ENCODE data around the gene CCR7.

CCR7 gene

GRCh38 chr17:40517286-40517662 lies 48.0 kb downstream of the CCR7 start:
- H3K36me3 Mint-ChIP-seq (ENCODE audit: insufficient read depth) = peaks cover 8% of the 10 kb centered on the region
- peaks cover 74% of the 10 kb centered on the region for H3K4me1 Mint-ChIP-seq
- H3K9me3 Mint-ChIP-seq = no peaks in the 10 kb centered on the region
- H3K27me3 Mint-ChIP-seq = no peaks in the 10 kb centered on the region
- DNase-seq (ENCODE audit: low spot score in 2 of 2) = no peak
- H3K27ac Mint-ChIP-seq (ENCODE audit: low read depth) = peak overlapping the region; percentile 86
- H3K4me3 Mint-ChIP-seq = peak overlapping the region; percentile 85
- no peak for ATAC-seq (replicated peaks; ENCODE audit: extremely low read depth, poor library complexity, severe bottlenecking)

DNA sequence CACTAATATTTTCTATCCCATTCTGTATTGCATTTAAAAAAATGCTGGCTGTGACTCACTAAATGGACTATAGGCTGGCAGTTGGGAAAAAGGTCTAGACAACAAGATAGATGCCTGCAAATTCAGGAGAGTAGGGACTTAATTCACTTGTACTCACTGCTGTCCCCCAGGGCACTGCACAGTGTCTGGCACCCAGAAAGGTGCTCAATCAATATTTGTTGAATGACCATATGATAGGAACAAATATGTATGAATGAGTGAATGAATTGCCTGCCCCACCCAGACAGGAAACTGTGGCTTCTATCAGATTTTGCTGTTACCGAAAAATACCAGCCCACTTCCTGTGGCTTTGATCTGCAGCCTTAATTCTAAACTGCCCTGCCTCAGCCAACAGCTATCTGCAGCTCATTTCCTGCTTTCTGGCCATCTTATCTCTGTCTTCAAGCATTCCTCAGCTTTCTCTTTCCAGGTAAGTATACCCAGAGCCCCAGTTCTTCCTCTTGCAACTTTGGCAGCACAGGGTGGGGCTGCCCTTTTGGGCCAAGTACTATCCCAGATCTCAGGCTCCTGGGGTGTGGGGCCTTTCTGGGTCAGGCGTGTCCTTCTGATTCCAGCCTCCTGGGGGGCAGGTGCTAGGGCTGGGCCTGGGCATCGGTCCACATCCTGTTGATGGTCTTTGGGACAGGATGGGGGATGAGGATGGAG lies 48.5 kb downstream of the CCR7 start:
- peaks cover 6% of the 10 kb centered on the region for H3K36me3 Mint-ChIP-seq (ENCODE audit: insufficient read depth)
- H3K4me1 Mint-ChIP-seq = peaks cover 69% of the 10 kb centered on the region
- H3K4me3 Mint-ChIP-seq = peak overlapping the region; percentile 85
- DNase-seq (ENCODE audit: low spot score in 2 of 2) (peak; percentile 36 to 76), ATAC-seq (replicated peaks; ENCODE audit: extremely low read depth, poor library complexity, severe bottlenecking) (peak; percentile 84)
- H3K27me3 Mint-ChIP-seq = no peaks in the 10 kb centered on the region
- H3K9me3 Mint-ChIP-seq = no peaks in the 10 kb centered on the region
- H3K27ac Mint-ChIP-seq (ENCODE audit: low read depth) = peak overlapping the region; percentile 86

DNA sequence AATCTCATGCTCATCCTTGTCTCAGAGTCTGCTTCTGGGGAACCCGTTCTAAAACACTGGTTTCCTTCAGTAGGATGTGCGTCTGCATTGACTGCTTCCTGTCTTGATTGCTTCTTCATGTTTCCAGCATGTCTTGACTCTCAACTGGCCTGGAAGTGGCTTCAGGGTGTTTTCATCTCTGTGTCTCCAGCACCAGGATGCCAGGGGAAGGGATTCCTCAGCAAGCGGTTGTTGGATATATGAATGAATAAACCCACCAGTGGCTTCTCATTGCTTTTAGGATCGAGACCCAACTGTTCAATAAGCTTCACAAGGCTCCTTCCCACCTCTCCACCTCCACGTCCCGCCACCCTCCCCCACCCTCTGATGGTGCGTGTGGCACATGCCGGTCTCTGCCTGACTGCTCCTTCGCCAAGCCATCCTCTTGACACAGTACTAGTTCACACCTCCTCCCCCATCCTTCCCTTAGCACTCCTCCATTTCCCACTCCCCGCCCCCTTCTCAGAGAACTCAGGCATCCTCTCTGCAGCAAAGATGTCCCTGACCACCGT lies 49.7 kb downstream of the CCR7 start:
- Mint-ChIP-seq H3K27ac (ENCODE audit: low read depth) (peak overlapping the region; percentile 86), H3K27me3 (no peaks in the 10 kb centered on the region), H3K4me1 (peaks cover 60% of the 10 kb centered on the region), H3K4me3 (peak overlapping the region; percentile 85), H3K36me3 (ENCODE audit: insufficient read depth) (peaks cover 3% of the 10 kb centered on the region), H3K9me3 (no peaks in the 10 kb centered on the region)
- DNase-seq (ENCODE audit: low spot score in 2 of 2) (peak in 1 of 2 donors; percentile 39), ATAC-seq (replicated peaks; ENCODE audit: extremely low read depth, poor library complexity, severe bottlenecking) (peak; percentile 55)

DNA sequence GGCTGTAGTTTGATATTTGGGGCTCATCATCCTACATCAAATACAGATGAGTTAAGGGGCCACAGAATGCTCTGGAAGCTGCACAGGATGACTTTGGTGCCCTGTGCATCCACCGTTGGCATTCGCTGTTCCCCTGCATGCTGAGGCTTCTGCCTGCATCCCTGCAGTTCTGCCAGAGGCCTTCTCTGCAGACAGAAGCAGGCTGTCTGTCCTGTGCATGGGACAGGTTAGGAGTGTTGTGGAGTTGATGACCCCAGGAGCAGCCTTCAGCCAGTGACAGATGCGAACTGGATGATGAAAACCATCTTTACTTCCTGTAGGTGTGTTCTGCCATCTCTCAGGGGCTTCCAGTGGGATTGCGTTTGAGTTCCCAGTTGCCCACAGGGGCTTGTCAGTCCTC lies 50.3 kb downstream of the CCR7 start:
- DNase-seq (ENCODE audit: low spot score in 2 of 2) (no peak), ATAC-seq (replicated peaks; ENCODE audit: extremely low read depth, poor library complexity, severe bottlenecking) (no peak)
- Mint-ChIP-seq H3K4me3 (peak overlapping the region; percentile 85), H3K9me3 (no peaks in the 10 kb centered on the region), H3K27me3 (no peaks in the 10 kb centered on the region), H3K36me3 (ENCODE audit: insufficient read depth) (peaks cover 3% of the 10 kb centered on the region), H3K27ac (ENCODE audit: low read depth) (peak overlapping the region; percentile 86), H3K4me1 (peaks cover 60% of the 10 kb centered on the region)

GRCh38 chr17:40514013-40514875 lies 51.0 kb downstream of the CCR7 start:
- H3K36me3 Mint-ChIP-seq (ENCODE audit: insufficient read depth) = peaks cover 3% of the 10 kb centered on the region
- no peak for DNase-seq (ENCODE audit: low spot score in 2 of 2)

DNA sequence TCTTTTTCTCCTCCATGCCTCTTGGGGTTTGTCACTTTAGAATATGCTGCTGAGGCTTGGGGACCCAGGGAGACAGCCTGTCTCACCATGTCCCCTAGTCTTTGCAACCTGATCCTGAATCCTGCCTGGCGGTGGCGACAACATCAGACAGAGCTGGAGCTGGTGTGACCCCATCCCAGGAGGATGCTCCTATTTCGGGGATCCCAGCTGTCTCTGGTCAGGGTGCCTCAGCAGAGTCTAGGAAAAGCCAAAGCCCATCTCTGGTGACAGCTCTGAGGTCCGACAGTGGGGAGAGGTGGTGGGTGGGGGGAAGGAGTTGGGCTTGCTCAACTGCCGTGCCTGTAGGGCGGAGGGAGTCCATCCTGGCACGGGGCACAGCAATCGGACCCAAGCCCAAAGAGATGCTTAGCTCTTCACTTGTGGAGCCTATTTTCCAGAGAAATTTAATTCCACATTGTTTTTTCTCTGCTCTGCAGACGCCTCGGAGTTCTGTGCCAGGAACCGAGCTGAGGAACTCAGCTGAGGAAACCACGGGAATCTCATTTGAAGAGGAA lies 53.5 kb downstream of the CCR7 start:
- H3K4me1 Mint-ChIP-seq = peaks cover 32% of the 10 kb centered on the region
- DNase-seq (ENCODE audit: low spot score in 2 of 2) (no peak), ATAC-seq (replicated peaks; ENCODE audit: extremely low read depth, poor library complexity, severe bottlenecking) (no peak)
- H3K36me3 Mint-ChIP-seq (ENCODE audit: insufficient read depth) = peaks cover 3% of the 10 kb centered on the region
- no peak overlapping the region for H3K27ac Mint-ChIP-seq (ENCODE audit: low read depth)
- no peak overlapping the region for H3K4me3 Mint-ChIP-seq
- H3K27me3 Mint-ChIP-seq = no peaks in the 10 kb centered on the region
- H3K9me3 Mint-ChIP-seq = no peaks in the 10 kb centered on the region

More at GRCh38 chr17:40514013-40514875, 51.0 kb downstream of the CCR7 start:
- H3K4me3 Mint-ChIP-seq = peak overlapping the region; percentile 38
- no peaks in the 10 kb centered on the region for H3K27me3 Mint-ChIP-seq
- H3K4me1 Mint-ChIP-seq = peaks cover 54% of the 10 kb centered on the region
- H3K9me3 Mint-ChIP-seq = no peaks in the 10 kb centered on the region
- ATAC-seq (replicated peaks; ENCODE audit: extremely low read depth, poor library complexity, severe bottlenecking) = no peak
- H3K27ac Mint-ChIP-seq (ENCODE audit: low read depth) = peak overlapping the region; percentile 86

DNA sequence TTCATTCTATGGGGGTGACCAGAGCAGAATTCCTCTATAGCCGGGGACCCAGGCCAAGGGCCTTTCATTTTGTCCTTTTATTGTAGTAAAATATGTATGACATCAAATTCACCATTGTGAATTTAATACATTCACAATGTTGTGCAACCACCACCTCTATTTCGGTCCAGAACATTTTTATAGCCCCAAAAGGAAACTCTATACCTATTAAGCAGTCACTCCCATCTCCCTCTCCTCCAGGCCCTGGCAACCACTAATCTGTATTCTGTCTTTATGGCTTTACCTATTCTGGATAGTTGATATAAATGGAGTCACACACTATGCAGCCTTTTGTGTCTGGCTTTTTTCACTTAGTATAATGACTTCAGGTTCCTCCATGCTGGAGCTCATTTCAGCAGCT lies 54.1 kb downstream of the CCR7 start:
- no peak for ATAC-seq (replicated peaks; ENCODE audit: extremely low read depth, poor library complexity, severe bottlenecking)
- Mint-ChIP-seq H3K4me3 (no peak overlapping the region), H3K27ac (ENCODE audit: low read depth) (no peak overlapping the region), H3K9me3 (no peaks in the 10 kb centered on the region), H3K27me3 (no peaks in the 10 kb centered on the region), H3K4me1 (peaks cover 26% of the 10 kb centered on the region), H3K36me3 (ENCODE audit: insufficient read depth) (peaks cover 3% of the 10 kb centered on the region)
- DNase-seq (ENCODE audit: low spot score in 2 of 2) = no peak

- Mint-ChIP-seq H3K4me3 (no peak overlapping the region), H3K27me3 (no peaks in the 10 kb centered on the region), H3K4me1 (peaks cover 20% of the 10 kb centered on the region), H3K36me3 (ENCODE audit: insufficient read depth) (peaks cover 2% of the 10 kb centered on the region), H3K27ac (ENCODE audit: low read depth) (no peak overlapping the region), H3K9me3 (no peaks in the 10 kb centered on the region)
- ATAC-seq (replicated peaks; ENCODE audit: extremely low read depth, poor library complexity, severe bottlenecking) (no peak), DNase-seq (ENCODE audit: low spot score in 2 of 2) (no peak)
These were observed 55.0 kb downstream of the CCR7 start for GRCh38 chr17:40510328-40510648.

DNA sequence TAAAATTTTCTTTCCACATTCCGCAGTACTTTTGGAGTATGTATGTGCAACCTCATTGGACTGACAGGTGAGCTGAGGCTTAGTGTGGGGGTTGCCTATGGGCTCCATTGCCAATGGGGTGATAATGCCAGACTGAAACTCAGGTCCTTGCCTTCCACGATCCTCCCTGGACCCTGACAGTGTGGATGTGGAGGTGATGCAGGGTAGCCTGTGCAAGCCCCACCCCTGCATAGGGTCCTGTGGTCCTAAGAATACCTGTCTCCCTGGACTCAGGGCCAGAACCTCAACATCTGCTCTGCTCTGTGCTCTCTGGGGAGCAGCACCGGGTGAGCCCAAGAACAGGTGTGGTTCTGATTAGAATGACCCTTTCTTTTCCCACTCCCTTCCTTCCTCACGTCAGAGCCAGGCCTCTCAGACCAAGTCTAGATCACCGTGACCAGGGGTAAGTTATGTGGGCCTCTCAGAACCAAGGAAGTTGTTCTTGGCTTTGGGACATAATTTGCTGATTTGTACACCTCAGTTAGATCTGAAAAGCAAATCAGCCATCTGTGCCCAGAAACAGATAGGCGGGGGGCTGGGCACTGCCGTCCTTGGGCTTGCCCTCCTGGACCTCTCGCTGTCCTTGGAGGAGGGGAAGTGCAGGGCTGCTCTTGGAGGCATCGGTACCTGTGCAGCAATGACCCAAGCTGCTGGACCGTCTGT lies 55.5 kb downstream of the CCR7 start:
- peak overlapping the region; percentile 55 for H3K27ac Mint-ChIP-seq (ENCODE audit: low read depth)
- DNase-seq (ENCODE audit: low spot score in 2 of 2) = no peak
- H3K4me1 Mint-ChIP-seq = peaks cover 18% of the 10 kb centered on the region
- H3K27me3 Mint-ChIP-seq = no peaks in the 10 kb centered on the region
- no peak overlapping the region for H3K4me3 Mint-ChIP-seq
- ATAC-seq (replicated peaks; ENCODE audit: extremely low read depth, poor library complexity, severe bottlenecking) = no peak
- peaks cover 2% of the 10 kb centered on the region for H3K36me3 Mint-ChIP-seq (ENCODE audit: insufficient read depth)
- no peaks in the 10 kb centered on the region for H3K9me3 Mint-ChIP-seq

DNA sequence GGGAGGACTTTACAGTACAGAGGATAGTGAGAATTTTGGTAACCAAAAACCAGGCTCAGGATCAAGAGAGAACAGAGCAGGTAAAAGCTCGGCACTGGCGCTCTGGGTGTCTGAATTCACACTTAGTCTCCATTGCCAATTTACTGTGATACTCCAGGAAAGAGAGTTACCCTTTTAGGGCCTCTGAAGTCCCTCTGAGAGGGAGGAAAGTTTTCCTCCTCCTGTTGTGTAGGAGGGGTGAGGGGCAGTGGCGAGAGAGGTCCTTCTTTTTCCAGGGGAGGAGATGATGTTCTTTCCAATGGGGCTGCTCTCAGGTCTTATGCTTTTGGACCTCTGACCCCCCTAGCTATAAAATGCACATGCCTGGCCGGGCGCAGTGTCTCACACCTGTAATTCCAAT lies 58.5 kb downstream of the CCR7 start:
- H3K36me3 Mint-ChIP-seq (ENCODE audit: insufficient read depth) = peaks cover 2% of the 10 kb centered on the region
- H3K4me3 Mint-ChIP-seq = no peak overlapping the region
- peaks cover 5% of the 10 kb centered on the region for H3K4me1 Mint-ChIP-seq
- DNase-seq (ENCODE audit: low spot score in 2 of 2) (no peak), ATAC-seq (replicated peaks; ENCODE audit: extremely low read depth, poor library complexity, severe bottlenecking) (no peak)
- H3K27me3 Mint-ChIP-seq = no peaks in the 10 kb centered on the region
- no peak overlapping the region for H3K27ac Mint-ChIP-seq (ENCODE audit: low read depth)
- no peaks in the 10 kb centered on the region for H3K9me3 Mint-ChIP-seq

All from central memory CD8-positive, alpha-beta T cell (primary cell).